GM12874 (cell line): ENCODE data around the gene HDX.

ENCODE experiments used
- CTCF ChIP-seq: IDR thresholded peaks from 2 replicates; pipeline ENCODE4 v1.5.1; 2011; ENCODE audit warnings: low read depth, mild to moderate bottlenecking, control low read depth, low read length, moderate library complexity; ENCODE audit not compliant: insufficient read depth

HDX gene

GRCh38 chrX:84362184-84362838 lies 139.9 kb downstream of the HDX start:
- no peak for TF ChIP-seq CTCF

GRCh38 chrX:84358271-84358670 lies 144.0 kb downstream of the HDX start:
- TF ChIP-seq CTCF, result no peak

GRCh38 chrX:84357296-84357695 lies 145.0 kb downstream of the HDX start:
- TF ChIP-seq CTCF, result no peak

- no peak for TF ChIP-seq CTCF
Measured at GRCh38 chrX:84340968-84341367, 161.3 kb downstream of the HDX start.

GRCh38 chrX:84339507-84340364 lies 162.5 kb downstream of the HDX start:
- peak; percentile 24; the same call in 1 of the 2 replicates for TF ChIP-seq CTCF

- no peak for TF ChIP-seq CTCF
Measured at GRCh38 chrX:84336646-84337045, 165.6 kb downstream of the HDX start.

GRCh38 chrX:84335121-84335520 lies 167.1 kb downstream of the HDX start:
- TF ChIP-seq CTCF, result no peak
